ENCODE data around the gene ADAD1.
"Not testable (repeated sequence)": the region's sequence is repeated elsewhere in the genome, so short reads cannot be mapped to it uniquely, and the experiment has no call there.

ADAD1 gene

DNA sequence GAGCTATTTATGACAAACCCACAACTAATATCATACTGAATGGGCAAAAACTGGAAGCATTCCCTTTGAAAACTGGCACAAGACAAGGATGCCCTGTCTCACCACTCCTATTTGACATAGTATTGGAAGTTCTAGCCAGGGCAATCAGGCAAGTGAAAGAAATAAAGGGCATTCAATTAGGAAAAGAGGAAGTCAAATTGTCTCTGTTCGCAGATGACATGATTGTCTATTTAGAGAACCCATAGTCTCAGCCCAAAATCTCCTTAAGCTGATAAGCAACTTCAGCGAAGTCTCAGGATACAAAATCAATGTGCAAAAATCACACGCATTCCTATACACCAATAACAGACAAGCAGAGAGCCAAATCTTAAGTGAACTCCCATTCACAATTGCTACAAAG is 10.0 kb upstream of the ADAD1 start:
- H3K27me3 ChIP-seq (ENCODE audit: control insufficient read depth in 1 of 2, insufficient read depth in 2 of 2, low read length in 2 of 2); H3K9ac ChIP-seq (ENCODE audit: low read depth in 1 of 2, low read length in 2 of 2); H3K27ac ChIP-seq (ENCODE audit: low read depth, low read length); H3K4me3 ChIP-seq (ENCODE audit: low read depth in 1 of 2, low read length in 2 of 2); H3K4me1 ChIP-seq (ENCODE audit: control insufficient read depth in 1 of 2, insufficient read depth in 2 of 2, low read length in 2 of 2); H3K9me3 ChIP-seq (ENCODE audit: control insufficient read depth in 1 of 2, low read length in 2 of 2); H3K36me3 ChIP-seq (ENCODE audit: control insufficient read depth in 1 of 2, insufficient read depth in 2 of 2, low read length in 2 of 2): not testable (repeated sequence)

DNA sequence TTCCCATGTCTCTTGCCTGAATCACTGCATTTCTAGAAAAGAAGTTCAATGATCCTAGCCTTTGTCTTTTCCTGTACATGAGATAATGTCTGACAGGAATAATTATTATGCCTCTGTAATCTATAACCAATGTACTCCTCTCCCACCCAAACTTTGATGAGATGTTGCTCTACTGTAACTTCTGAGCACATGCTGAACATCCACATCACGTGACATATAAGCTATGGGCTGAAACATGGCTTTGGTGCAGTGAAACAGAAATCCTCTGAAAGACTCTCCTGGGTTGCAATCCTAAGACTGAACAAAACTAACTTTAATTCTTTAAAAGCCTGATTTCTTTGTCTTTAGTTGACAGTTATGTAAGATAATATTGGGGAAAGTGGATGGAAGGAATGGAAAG is 1.5 kb upstream of the ADAD1 start:
- no peaks in the 10 kb centered on the region for H3K36me3 ChIP-seq (ENCODE audit: control insufficient read depth in 1 of 2, insufficient read depth in 2 of 2, low read length in 2 of 2)
- H3K9ac ChIP-seq (ENCODE audit: low read depth in 1 of 2, low read length in 2 of 2), result no peak overlapping the region
- H3K4me3 ChIP-seq (ENCODE audit: low read depth in 1 of 2, low read length in 2 of 2), result no peak overlapping the region
- no peaks in the 10 kb centered on the region for H3K4me1 ChIP-seq (ENCODE audit: control insufficient read depth in 1 of 2, insufficient read depth in 2 of 2, low read length in 2 of 2)
- no peaks in the 10 kb centered on the region for H3K27me3 ChIP-seq (ENCODE audit: control insufficient read depth in 1 of 2, insufficient read depth in 2 of 2, low read length in 2 of 2)
- no peak overlapping the region for H3K27ac ChIP-seq (ENCODE audit: low read depth, low read length)
- no peaks in the 10 kb centered on the region for H3K9me3 ChIP-seq (ENCODE audit: control insufficient read depth in 1 of 2, low read length in 2 of 2)

GRCh38 chr4:122379239-122379638 is 428 bp downstream of the ADAD1 start:
- Histone ChIP-seq H3K9ac (ENCODE audit: low read depth in 1 of 2, low read length in 2 of 2) (no peak overlapping the region), H3K27me3 (ENCODE audit: control insufficient read depth in 1 of 2, insufficient read depth in 2 of 2, low read length in 2 of 2) (no peaks in the 10 kb centered on the region), H3K36me3 (ENCODE audit: control insufficient read depth in 1 of 2, insufficient read depth in 2 of 2, low read length in 2 of 2) (no peaks in the 10 kb centered on the region), H3K9me3 (ENCODE audit: control insufficient read depth in 1 of 2, low read length in 2 of 2) (no peaks in the 10 kb centered on the region), H3K4me3 (ENCODE audit: low read depth in 1 of 2, low read length in 2 of 2) (no peak overlapping the region), H3K27ac (ENCODE audit: low read depth, low read length) (no peak overlapping the region), H3K4me1 (ENCODE audit: control insufficient read depth in 1 of 2, insufficient read depth in 2 of 2, low read length in 2 of 2) (no peaks in the 10 kb centered on the region)

- no peak overlapping the region for H3K9ac ChIP-seq (ENCODE audit: low read depth in 1 of 2, low read length in 2 of 2)
- no peak overlapping the region for H3K4me3 ChIP-seq (ENCODE audit: low read depth in 1 of 2, low read length in 2 of 2)
- H3K9me3 ChIP-seq (ENCODE audit: control insufficient read depth in 1 of 2, low read length in 2 of 2), result no peaks in the 10 kb centered on the region
- H3K27ac ChIP-seq (ENCODE audit: low read depth, low read length), result no peak overlapping the region
- H3K27me3 ChIP-seq (ENCODE audit: control insufficient read depth in 1 of 2, insufficient read depth in 2 of 2, low read length in 2 of 2), result no peaks in the 10 kb centered on the region
- no peaks in the 10 kb centered on the region for H3K36me3 ChIP-seq (ENCODE audit: control insufficient read depth in 1 of 2, insufficient read depth in 2 of 2, low read length in 2 of 2)
- no peaks in the 10 kb centered on the region for H3K4me1 ChIP-seq (ENCODE audit: control insufficient read depth in 1 of 2, insufficient read depth in 2 of 2, low read length in 2 of 2)
Observed at GRCh38 chr4:122383341-122383740, 4.5 kb downstream of the ADAD1 start.

DNA sequence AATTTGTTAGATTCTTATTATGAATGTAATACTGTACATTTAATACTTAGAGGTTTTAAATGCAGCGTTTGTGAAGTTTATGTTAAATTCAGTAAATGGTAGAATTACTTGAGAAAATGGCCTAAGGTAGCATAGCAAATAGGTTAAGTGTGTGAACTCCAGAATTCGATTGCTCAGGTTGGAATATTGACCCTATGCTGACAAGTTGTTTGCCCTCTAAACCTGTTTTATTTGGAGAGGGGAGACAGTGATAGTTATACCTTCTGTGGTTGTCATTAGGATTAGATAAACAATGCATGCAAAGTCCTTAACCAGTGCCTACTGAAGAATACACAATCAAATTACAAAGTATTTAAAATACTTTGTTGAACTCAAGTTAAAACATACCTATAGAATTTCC is 5.4 kb downstream of the ADAD1 start:
- no peaks in the 10 kb centered on the region for H3K4me1 ChIP-seq (ENCODE audit: control insufficient read depth in 1 of 2, insufficient read depth in 2 of 2, low read length in 2 of 2)
- no peaks in the 10 kb centered on the region for H3K36me3 ChIP-seq (ENCODE audit: control insufficient read depth in 1 of 2, insufficient read depth in 2 of 2, low read length in 2 of 2)
- H3K27me3 ChIP-seq (ENCODE audit: control insufficient read depth in 1 of 2, insufficient read depth in 2 of 2, low read length in 2 of 2), result no peaks in the 10 kb centered on the region
- no peak overlapping the region for H3K4me3 ChIP-seq (ENCODE audit: low read depth in 1 of 2, low read length in 2 of 2)
- H3K9ac ChIP-seq (ENCODE audit: low read depth in 1 of 2, low read length in 2 of 2), result no peak overlapping the region
- no peaks in the 10 kb centered on the region for H3K9me3 ChIP-seq (ENCODE audit: control insufficient read depth in 1 of 2, low read length in 2 of 2)
- H3K27ac ChIP-seq (ENCODE audit: low read depth, low read length), result no peak overlapping the region

DNA sequence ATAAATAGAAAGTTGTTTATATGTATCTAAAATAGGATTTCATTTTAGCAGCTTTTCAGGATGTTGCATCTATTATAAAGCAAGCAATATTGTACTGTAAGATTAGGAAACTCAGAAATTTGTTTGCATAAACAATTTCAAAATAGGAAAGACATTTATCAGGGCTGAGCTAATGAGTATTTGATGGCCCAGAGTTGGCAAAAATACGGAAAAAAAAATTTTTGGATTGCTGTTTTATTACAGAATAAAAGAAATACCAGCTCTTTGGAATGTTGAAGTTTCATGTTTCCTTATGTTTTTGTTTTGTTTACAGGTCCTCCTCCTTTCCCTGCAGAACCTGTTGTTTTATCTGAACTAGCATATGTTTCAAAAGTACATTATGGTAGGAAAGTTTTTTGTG is 14.5 kb downstream of the ADAD1 start:
- Histone ChIP-seq H3K4me1 (ENCODE audit: control insufficient read depth in 1 of 2, insufficient read depth in 2 of 2, low read length in 2 of 2) (no peaks in the 10 kb centered on the region), H3K9ac (ENCODE audit: low read depth in 1 of 2, low read length in 2 of 2) (no peak overlapping the region), H3K27me3 (ENCODE audit: control insufficient read depth in 1 of 2, insufficient read depth in 2 of 2, low read length in 2 of 2) (no peaks in the 10 kb centered on the region), H3K27ac (ENCODE audit: low read depth, low read length) (no peak overlapping the region), H3K4me3 (ENCODE audit: low read depth in 1 of 2, low read length in 2 of 2) (no peak overlapping the region), H3K9me3 (ENCODE audit: control insufficient read depth in 1 of 2, low read length in 2 of 2) (no peaks in the 10 kb centered on the region), H3K36me3 (ENCODE audit: control insufficient read depth in 1 of 2, insufficient read depth in 2 of 2, low read length in 2 of 2) (no peaks in the 10 kb centered on the region)

DNA sequence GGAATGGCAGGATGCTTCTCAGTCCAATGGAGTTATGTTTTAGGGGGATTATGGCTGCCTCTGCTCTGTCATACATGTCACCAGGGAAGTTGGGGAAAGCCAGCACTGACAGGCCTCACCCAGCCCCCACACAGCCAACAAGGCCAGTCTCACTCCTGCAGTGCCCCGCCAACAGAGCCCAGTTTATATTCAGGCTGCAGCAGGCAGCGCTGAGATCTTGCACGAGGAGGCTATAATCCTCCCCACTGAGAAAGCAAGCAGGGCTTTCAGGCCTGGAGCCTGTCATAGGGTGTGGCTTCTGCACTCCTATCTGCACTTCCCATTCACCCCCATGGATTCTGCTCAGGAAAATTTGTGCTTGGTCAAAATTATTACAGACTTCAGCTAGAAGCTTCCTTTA is 25.1 kb downstream of the ADAD1 start:
- H3K27me3 ChIP-seq (ENCODE audit: control insufficient read depth in 1 of 2, insufficient read depth in 2 of 2, low read length in 2 of 2), result no peaks in the 10 kb centered on the region
- H3K27ac ChIP-seq (ENCODE audit: low read depth, low read length), result no peak overlapping the region
- no peaks in the 10 kb centered on the region for H3K36me3 ChIP-seq (ENCODE audit: control insufficient read depth in 1 of 2, insufficient read depth in 2 of 2, low read length in 2 of 2)
- H3K4me3 ChIP-seq (ENCODE audit: low read depth in 1 of 2, low read length in 2 of 2), result no peak overlapping the region
- H3K4me1 ChIP-seq (ENCODE audit: control insufficient read depth in 1 of 2, insufficient read depth in 2 of 2, low read length in 2 of 2), result no peaks in the 10 kb centered on the region
- no peak overlapping the region for H3K9ac ChIP-seq (ENCODE audit: low read depth in 1 of 2, low read length in 2 of 2)
- H3K9me3 ChIP-seq (ENCODE audit: control insufficient read depth in 1 of 2, low read length in 2 of 2), result no peaks in the 10 kb centered on the region

- H3K27ac ChIP-seq (ENCODE audit: low read depth, low read length), result no peak overlapping the region
Observed at GRCh38 chr4:122412547-122412946, 33.7 kb downstream of the ADAD1 start.

DNA sequence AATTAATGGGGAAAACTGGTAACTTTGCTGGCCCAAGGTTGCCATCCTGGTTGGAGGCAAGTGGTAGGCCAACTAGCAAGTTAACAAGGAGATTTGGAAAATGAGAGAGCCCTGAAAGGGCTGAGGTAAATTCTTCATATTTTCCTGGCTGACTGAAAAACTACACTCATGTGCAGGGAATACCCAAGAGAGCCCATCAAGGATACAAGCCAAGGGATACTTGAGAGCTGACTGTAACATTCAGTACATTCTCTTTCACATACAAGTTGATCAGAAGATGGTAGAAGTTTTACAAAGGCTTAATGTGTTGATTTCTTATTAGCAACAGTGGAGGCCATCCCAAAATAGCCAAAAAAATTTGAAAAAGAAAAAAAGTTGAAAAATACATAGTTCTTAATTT is 44.4 kb downstream of the ADAD1 start:
- Histone ChIP-seq H3K4me1 (ENCODE audit: control insufficient read depth in 1 of 2, insufficient read depth in 2 of 2, low read length in 2 of 2) (no peaks in the 10 kb centered on the region), H3K36me3 (ENCODE audit: control insufficient read depth in 1 of 2, insufficient read depth in 2 of 2, low read length in 2 of 2) (no peaks in the 10 kb centered on the region), H3K27ac (ENCODE audit: low read depth, low read length) (no peak overlapping the region), H3K27me3 (ENCODE audit: control insufficient read depth in 1 of 2, insufficient read depth in 2 of 2, low read length in 2 of 2) (no peaks in the 10 kb centered on the region), H3K9me3 (ENCODE audit: control insufficient read depth in 1 of 2, low read length in 2 of 2) (no peaks in the 10 kb centered on the region), H3K9ac (ENCODE audit: low read depth in 1 of 2, low read length in 2 of 2) (no peak overlapping the region), H3K4me3 (ENCODE audit: low read depth in 1 of 2, low read length in 2 of 2) (no peak overlapping the region)

More at GRCh38 chr4:122412547-122412946, 33.7 kb downstream of the ADAD1 start:
- Histone ChIP-seq H3K9me3 (ENCODE audit: control insufficient read depth in 1 of 2, low read length in 2 of 2) (no peaks in the 10 kb centered on the region), H3K36me3 (ENCODE audit: control insufficient read depth in 1 of 2, insufficient read depth in 2 of 2, low read length in 2 of 2) (no peaks in the 10 kb centered on the region), H3K27me3 (ENCODE audit: control insufficient read depth in 1 of 2, insufficient read depth in 2 of 2, low read length in 2 of 2) (no peaks in the 10 kb centered on the region), H3K4me3 (ENCODE audit: low read depth in 1 of 2, low read length in 2 of 2) (no peak overlapping the region), H3K9ac (ENCODE audit: low read depth in 1 of 2, low read length in 2 of 2) (no peak overlapping the region), H3K4me1 (ENCODE audit: control insufficient read depth in 1 of 2, insufficient read depth in 2 of 2, low read length in 2 of 2) (no peaks in the 10 kb centered on the region)

DNA sequence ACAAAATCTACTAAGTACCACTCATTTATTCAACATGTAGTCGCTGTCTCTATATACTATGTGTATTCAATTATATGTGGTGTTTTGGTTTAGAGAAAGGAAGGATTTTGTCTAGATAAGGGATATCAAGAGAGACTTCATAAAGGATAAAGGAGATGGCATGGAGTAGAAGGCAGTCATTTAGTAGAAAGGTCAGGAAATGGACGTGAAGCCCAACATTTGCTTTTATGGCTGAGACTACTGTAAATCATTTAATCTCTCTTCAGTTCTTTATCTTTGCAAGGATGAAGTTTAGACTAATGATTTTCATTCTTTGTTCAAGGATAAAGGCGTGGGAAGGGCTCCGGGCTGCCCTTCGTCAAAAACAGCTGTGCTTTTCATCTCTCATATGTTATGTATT is 52.5 kb downstream of the ADAD1 start:
- no peak overlapping the region for H3K9ac ChIP-seq (ENCODE audit: low read depth in 1 of 2, low read length in 2 of 2)
- no peak overlapping the region for H3K27ac ChIP-seq (ENCODE audit: low read depth, low read length)
- no peaks in the 10 kb centered on the region for H3K9me3 ChIP-seq (ENCODE audit: control insufficient read depth in 1 of 2, low read length in 2 of 2)
- no peak overlapping the region for H3K4me3 ChIP-seq (ENCODE audit: low read depth in 1 of 2, low read length in 2 of 2)
- no peaks in the 10 kb centered on the region for H3K4me1 ChIP-seq (ENCODE audit: control insufficient read depth in 1 of 2, insufficient read depth in 2 of 2, low read length in 2 of 2)
- no peaks in the 10 kb centered on the region for H3K36me3 ChIP-seq (ENCODE audit: control insufficient read depth in 1 of 2, insufficient read depth in 2 of 2, low read length in 2 of 2)
- no peaks in the 10 kb centered on the region for H3K27me3 ChIP-seq (ENCODE audit: control insufficient read depth in 1 of 2, insufficient read depth in 2 of 2, low read length in 2 of 2)

DNA sequence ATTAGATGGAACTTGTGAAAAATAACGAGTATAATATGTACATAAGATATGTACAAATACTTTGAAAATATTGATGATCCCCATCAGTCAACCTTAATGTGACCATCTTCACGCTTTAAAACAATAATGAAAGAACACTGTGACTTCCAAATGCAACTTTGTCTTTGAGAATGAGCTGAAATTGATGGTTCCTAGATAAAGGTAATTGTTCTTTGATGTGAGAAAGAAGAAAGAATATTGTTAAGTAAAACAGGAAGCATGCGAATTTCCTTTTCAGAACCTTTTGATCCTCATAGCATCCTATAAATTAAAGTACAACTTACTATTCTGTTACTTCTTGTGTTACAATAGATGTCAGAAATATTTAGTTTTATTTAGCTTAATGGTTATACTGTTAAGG is 55.5 kb downstream of the ADAD1 start:
- no peaks in the 10 kb centered on the region for H3K4me1 ChIP-seq (ENCODE audit: control insufficient read depth in 1 of 2, insufficient read depth in 2 of 2, low read length in 2 of 2)
- no peak overlapping the region for H3K9ac ChIP-seq (ENCODE audit: low read depth in 1 of 2, low read length in 2 of 2)
- H3K27me3 ChIP-seq (ENCODE audit: control insufficient read depth in 1 of 2, insufficient read depth in 2 of 2, low read length in 2 of 2), result no peaks in the 10 kb centered on the region
- H3K4me3 ChIP-seq (ENCODE audit: low read depth in 1 of 2, low read length in 2 of 2), result no peak overlapping the region
- H3K27ac ChIP-seq (ENCODE audit: low read depth, low read length), result no peak overlapping the region
- no peaks in the 10 kb centered on the region for H3K36me3 ChIP-seq (ENCODE audit: control insufficient read depth in 1 of 2, insufficient read depth in 2 of 2, low read length in 2 of 2)
- H3K9me3 ChIP-seq (ENCODE audit: control insufficient read depth in 1 of 2, low read length in 2 of 2), result no peaks in the 10 kb centered on the region
